HG02981 (cell line): ENCODE results near the gene GPR62.
"Not testable (repeated sequence)": the region's sequence is repeated elsewhere in the genome, so short reads cannot be mapped to it uniquely, and the experiment has no call there.

Experiments used
- ATAC-seq: cut with Tn5 transposase; IDR thresholded peaks from one replicate; pipeline ENCODE4 v1.9.1; 2021; ENCODE audit warnings: mild to moderate bottlenecking, moderate library complexity; ENCODE audit not compliant: unreplicated experiment

The GPR62 gene

DNA sequence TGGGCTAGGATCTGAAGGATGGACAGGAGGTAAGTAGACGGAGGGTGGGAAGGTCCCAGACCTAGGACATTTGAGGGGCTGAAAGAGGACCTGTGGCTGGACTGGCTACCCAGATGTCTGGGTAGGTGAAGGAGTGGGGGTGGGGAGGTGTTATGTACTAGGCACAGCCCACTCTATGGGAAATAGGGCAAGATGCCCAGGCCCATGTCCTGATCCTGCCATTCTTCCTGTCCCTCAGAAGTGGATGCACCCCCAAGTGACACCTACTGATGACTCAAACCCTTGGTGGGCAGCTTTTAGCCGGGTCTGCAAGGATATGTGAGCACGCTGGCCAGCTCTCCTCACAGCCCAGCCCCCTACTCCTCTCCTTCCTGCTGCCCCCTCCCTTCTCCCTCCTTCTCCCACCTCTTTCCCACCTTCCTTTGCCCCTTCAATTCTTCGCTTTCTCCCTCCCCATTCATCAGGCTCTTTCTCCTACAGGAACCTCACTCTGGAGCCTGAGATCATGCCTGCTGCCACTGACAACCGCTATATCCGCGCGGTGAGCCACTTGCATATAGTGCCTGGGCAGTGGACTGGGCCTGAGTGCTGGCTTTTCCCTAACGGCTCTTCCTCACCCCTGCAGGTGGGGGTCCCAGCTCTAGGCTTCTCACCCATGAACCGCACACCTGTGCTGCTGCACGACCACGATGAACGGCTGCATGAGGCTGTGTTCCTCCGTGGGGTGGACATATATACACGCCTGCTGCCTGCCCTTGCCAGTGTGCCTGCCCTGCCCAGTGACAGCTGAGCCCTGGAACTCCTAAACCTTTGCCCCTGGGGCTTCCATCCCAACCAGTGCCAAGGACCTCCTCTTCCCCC lies 33.3 kb downstream of the GPR62 start:
- no peak for ATAC-seq

DNA sequence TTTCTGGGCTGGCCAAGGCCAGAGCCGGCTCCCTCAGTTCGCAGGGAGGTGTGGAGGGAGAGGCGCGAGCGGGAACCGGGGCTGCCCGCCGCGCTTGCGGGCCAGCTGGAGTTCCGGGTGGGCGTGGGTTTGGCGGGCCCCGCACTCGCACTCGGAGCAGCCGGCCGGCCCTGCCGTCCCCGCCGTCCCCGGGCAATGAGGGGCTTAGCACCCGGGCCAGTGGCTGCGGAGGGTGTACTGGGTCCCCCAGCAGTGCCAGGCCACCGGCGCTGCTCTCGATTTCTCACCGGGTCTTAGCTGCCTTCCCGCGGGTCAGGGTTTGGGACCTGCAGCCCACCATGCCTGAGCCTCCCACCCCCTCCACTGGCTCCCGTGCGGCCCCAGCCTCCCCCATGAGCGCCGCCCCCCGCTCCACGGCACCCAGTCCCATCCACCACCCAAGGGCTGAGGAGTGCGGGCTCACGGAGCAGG lies 35.4 kb downstream of the GPR62 start:
- not testable (repeated sequence) for ATAC-seq

DNA sequence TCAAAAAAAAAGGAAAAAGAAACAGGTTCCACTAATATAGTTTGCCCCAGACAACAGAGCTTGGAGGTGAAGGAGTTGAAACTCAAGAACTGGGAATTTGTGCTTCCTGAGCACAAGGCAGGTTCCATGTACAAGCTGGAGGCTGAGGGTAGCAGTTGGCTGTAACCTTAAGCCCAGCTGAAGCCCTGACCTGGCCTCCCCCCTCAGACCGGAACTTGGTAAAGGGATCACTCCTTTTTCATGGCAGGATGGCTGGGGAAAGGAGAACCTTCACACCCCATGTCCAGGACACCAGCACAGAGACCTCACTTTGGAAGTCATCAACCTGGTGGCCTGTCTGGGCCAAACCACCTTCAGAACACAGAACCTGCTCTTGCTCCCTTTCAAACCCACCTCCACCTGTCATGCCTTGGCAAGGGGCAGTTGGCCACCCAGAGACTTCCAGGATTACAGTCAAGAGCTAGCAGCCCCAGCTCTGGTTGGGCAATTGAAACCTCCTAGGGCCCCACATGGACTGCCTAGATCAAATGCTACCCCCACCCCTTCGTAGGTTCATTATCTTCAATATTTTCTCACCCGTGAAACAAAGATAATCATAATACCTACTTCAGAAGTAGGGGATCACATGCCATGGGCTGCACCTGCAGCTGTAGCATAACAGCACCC lies 37.0 kb downstream of the GPR62 start:
- no peak for ATAC-seq

DNA sequence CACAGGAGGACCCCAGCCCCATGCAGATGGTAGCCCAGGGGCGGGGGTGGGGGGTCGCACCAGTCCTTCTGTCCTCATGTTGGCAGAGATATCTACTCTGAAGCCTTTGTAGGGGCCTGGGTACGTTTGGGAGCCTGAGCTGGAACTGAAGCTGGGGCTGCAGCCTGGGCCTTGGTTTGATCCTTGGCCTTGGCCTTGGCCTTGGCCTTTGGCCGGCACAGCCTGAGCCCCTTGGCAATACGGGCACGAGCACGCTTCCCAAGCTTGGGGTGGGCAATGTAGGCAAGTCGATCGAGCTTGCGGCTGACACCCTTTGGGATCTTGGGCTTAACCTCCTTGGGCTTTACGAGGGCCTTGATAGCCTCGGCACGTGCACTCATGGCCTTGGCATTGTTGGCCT lies 38.5 kb downstream of the GPR62 start:
- ATAC-seq = not testable (repeated sequence)

DNA sequence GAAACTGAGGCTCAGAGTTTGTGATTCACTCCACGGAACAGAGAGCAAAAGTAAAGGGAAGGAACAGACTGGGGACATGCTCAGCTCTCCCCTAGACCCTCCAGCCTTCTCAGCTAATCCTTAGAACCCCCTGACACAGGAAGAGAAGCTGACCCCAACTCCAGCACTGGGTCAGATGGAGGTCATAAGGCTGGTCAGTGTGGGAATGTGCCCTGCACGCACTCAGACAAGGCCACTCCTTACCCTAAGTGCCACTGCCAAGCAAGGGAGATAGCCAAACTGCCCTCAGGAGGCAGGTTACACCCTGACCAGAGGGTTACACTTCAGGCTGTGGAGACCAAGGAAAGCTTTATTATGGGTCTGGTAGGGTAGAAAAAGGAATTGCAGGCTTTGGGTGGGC lies 39.3 kb downstream of the GPR62 start:
- ATAC-seq = no peak

DNA sequence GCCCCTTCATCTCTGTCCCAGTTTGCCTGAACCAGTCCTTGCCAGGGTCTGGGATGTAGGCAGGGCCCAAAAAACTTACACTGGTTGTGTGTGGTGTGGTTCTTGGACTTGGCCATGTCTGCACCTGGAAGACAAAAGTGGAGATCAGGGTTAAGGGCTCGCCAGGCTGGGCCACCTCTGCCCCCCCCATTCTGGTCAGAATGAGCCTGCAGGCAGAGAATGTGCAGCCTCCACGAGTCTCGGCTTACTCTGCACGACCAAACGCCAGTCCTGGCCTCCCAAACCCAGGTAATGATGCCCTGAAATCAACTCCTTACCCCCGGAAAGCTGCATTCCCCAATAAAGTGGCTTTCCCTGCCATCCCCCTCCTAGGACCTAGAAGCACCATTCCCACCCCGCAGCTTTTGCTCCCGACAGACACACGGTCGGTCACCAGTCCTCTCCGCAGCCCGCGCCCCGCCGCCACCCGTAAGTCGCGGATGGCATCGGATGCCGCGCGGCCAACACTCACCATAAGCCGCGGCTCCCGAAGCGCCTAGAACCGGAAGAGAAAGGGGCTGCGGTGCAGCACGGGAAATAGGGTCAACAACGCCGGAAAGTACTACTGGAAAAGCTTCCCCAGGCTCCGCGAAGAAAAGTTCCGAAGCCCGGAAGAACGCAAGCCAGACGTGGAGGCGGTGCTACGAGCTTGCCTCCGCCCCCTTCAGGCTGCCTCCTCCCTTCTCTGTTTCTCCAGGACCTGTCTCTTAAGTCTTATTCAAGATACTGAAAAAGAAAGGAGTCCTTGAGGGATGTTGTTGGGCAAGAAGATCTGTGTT lies 40.4 kb downstream of the GPR62 start, which contains the start of gene RPL29:
Gene RPL29, minus strand, starts transcription at position 550 of the 818 bp plus-strand sequence. Its CDS starts 434 bp downstream, at position 116.
- ATAC-seq = peak; percentile 88

DNA sequence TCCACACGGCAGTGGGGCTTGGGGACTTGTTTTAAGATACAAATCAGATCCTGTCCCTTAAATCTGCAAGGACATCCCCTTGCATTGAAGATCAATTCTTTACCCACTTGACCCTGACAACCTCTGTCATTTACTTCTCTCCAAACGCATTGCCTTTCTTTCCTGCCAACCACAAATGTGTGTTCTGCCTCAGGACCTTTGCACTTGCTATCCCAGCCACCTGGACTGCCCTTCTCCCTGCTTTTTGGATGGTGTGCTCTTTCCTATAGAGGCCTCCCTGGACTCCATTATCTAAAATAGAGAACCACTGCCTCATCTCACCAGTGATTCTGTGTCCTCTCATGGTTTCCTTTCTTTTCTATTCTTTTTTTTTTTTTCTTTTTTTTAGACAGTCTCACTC lies 42.0 kb downstream of the GPR62 start:
- ATAC-seq = no peak

DNA sequence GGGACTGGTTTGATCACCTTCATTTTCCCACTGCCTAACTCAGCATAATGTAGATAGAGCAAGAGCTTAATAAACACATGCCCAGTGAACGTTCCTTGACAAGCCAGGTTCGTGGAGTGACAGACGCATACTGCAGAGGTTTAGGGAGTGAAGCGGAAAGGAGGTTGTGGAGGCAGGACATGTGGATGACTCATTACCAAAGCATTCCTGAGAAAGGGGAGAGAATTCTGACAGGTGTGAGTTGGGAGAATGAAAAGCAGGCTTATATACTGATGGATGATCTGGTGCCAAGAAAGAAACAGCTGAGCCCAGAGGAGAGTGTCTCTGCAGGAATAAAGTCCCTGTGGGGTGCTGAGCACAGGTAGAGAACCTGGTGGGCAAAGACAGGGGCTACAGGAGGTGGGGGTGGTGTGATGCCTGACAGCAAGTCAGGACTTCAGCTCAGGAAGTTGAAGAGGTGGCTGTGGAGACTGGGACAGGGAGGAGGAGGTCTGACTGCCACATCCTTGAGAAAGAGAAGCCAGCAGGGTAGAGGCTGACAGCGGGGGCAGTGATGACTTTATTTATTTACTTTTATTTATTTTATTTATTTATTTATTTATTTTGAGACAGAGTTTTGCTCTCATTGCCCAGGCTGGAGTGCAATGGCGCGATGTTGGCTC lies 42.9 kb downstream of the GPR62 start:
- no peak for ATAC-seq

DNA sequence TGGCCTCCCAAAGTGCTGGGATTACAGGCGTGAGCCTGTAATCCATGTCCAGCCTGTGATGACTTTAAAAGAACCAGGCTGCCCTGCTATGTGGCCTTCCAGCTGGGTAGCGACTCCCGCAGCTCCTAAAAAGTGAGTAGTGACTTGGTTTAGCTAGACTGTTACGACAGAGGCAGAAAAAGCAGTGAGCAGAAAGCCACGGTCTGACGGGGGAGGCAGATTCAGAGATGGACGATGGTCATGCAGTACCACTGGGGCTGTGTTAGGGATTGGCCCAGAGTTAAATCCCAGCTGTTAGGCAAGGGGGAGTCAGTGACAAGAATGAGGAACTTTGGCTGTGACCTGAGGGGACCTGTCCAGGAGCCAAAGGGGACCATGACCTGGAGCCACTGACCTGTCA lies 43.6 kb downstream of the GPR62 start:
- no peak for ATAC-seq

DNA sequence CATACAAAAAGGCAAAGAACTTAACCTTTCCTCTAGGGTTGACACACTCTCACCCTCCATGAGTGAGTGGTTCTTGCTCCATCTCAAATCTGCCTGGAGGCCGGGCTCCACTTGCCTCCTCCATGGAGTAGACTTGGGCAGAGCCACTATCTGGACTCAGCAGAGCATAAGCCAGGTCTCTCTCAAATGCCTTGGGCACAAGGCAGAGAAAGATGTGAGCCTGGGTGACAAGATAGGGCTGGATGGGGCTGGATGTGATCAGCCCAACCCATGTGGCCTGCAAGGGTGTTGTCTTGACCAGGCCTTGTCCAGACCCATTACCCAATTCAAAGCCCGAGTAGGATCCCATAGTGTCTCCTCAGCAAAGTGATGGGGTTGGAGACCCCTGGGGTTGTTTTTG lies 44.7 kb downstream of the GPR62 start:
- ATAC-seq = no peak

DNA sequence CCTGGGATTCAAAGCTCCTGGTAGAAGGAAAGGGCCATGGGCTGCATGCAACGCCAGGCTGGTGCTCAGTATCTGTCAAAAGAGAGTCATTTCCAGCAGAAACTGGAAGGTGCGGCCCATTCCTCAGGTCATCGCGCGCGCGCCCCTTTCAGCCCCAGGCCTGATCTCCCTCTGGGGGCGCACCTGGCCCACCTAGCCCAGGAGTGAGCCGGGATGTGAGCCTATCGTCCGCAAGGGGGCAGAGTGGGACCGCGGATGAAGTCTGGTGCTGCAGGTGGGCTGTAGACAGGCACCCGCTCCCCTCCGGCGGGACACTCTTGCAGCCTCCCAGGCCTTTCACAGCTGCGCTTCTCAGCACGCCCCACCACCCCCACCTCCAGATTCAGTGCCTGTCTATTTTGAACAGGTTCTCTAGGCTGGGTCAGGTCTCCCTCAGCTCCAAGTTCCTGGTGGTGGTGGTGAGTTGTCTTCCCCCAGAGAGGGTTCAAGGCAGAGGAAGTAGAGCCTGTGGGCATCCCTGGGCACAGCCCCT lies 46.3 kb downstream of the GPR62 start:
- peak; percentile 90 for ATAC-seq

DNA sequence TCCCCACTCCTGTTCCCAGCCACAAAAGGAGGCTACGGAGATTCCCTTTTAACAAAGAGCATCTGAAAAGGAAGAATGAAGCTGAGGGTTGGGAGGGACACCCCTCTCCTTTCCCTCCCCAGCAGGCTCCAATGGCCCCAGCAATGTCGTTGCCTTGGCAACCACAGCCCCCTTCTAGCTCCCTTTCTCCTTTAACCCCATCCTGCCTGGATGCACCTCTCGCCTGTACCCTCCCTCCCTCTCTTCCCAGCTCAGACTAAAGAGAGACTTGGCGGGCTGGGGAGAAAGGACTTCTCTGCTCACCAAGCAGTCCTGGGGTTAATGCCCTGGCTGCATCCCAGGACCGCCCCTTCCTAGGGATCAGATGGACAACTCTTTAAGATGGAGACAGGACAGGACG lies 47.6 kb downstream of the GPR62 start:
- no peak for ATAC-seq

DNA sequence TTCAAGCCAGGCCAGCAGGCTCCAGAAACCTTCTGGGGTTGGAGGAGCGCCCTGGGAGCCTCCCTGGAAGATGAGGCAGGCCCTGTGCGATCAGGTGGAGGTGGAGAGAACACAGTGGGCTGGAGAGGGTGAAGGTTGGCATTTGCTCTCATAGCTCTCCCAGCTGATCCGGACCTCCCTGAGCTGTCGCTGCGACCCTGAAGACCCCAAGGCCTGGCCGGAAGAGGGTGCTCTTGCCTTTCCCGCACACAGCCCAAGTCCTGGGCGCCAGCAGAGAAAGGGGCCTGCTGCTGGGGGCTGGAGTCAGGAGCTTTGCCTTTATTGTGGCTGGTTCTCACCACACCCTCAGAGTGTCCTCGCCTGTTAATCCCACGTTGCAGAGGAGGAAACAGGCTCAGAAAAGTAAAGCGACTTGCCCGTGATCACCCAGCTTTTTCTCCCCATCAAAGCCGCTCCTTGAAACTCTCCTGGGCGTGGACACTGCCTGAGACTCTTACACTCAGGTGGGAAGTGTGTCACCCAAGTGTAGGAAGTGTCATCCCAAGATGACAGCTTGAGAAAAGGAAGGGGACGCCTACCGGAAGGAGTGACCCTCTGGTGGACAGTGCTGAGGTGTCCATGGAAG lies 49.1 kb downstream of the GPR62 start:
- ATAC-seq = no peak

DNA sequence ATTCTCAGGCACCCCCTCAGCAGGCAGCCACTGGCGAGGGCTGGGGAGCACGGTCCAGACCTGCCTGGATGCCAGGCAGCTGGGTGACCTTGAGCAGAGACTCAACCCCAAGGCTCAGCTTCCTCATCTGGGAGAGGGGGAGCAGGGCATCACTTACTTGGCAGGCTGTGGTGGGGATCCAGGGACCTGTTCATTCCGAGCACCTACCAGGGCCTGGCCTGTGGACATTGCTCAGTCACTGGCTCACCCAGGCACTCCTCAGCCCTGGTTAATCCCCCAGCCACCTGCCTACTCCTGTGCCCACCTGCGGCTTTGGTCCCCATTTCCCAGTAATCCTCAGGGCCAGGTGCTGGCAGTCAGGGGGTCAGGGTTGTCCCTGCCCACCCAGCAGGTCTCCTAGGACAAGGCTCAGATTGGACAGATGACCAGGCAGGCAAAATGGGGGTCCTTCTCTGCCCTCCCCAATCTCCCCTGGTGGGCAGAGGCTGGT lies 49.8 kb downstream of the GPR62 start:
- no peak for ATAC-seq

DNA sequence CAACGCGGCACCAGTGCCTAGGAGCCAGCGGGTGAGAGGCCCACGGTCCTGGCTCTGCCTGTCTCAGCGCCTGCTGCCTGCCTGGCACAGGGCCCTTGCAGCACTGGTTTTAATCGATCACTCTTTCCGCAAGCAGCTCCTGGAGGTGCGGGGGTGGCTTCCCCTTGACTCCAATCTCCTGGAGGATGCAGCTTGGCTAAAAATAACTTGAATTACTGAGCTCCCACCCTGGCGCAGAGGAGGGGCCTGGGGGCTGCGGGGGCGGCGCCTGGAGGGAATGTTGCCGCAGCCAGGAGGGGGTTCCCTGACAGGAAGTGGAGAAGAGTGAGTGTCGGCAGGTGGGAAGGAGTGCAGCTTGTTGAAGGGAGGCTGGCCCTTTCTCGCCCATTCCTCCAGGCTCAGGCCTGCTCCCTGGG lies 50.4 kb downstream of the GPR62 start:
- ATAC-seq = no peak

DNA sequence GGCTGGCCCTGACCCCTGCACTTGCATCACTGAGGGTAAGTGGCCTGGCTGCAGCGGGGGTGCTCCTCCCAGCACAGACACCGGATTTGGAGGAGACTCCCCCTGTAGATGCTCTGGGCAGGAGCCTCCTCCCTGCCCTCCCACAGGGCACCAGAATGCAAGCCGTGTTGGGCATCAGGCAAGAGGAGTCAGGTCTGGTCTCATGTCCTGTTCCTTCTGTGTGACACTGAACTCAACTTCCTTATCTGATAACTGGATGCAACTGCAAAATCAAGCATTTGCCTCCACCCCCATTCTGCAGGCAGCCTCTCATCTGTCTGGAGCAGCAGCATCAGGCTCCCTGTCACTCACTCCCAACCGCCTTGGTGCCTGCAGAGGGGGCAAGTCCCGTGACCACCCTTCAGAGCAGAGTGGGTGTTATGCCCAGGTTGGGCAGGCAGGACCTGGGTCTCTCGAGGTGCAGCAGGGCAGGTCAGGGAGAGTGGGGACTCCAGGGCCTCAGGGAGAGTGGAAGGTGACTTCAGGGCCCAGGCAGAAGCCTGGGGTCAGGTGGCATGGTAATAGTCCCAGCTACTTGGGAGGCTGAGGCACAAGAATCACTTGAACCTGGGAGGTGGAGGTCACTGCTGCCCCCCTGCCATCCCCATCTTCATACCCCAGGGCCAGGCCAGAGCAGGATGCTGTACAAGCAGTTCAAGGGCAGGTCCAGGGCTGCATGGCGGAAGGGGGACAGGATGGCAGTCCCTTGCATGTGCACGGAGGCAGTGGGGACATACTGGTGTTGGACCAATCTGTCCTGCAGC lies 51.0 kb downstream of the GPR62 start:
- no peak for ATAC-seq

DNA sequence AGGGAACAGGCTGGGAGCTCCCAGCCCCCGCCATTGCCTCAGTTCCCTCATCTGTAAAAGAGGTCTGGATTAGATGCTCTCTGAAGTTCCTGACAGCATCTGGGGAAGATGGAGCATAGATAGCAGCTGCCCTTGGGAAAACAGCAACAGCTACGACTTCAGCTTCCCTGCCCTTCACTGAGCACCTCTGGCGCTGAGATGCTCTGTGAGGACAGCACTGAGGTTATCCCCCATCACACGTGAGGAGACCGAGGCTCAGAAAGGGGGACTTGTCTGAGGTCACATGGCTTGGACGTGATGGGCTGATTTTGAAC lies 51.6 kb downstream of the GPR62 start:
- ATAC-seq = no peak
